HUES64 (cell line): ENCODE measurements around the gene GOLGA5.
"Not testable (repeated sequence)": the region's sequence is repeated elsewhere in the genome, so short reads cannot be mapped to it uniquely, and the experiment has no call there.

Experiments used
- H3K27ac ChIP-seq: 2 replicates; pipeline ENCODE4 v1.7.0; 2013; ENCODE audit warnings: low read depth, low read length, inconsistent platforms
- H3K27me3 ChIP-seq: 2 replicates; pipeline ENCODE4 v1.6.1; 2013; ENCODE audit warnings: mild to moderate bottlenecking, low read length; ENCODE audit not compliant: insufficient read depth
- H3K36me3 ChIP-seq: 2 replicates; pipeline ENCODE4 v1.6.1; 2013; ENCODE audit warnings: mild to moderate bottlenecking, low read length; ENCODE audit not compliant: insufficient read depth
- H3K4me1 ChIP-seq: 2 replicates; pipeline ENCODE4 v1.6.1; 2013; ENCODE audit warnings: mild to moderate bottlenecking, low read length, moderate library complexity; ENCODE audit not compliant: insufficient read depth
- H3K4me3 ChIP-seq: 2 replicates; pipeline ENCODE4 v1.5.1; 2013; ENCODE audit warnings: mild to moderate bottlenecking, low read length, moderate library complexity
- H3K9ac ChIP-seq: 2 replicates; pipeline ENCODE4 v1.6.1; 2013; ENCODE audit warnings: mild to moderate bottlenecking, low read depth, low read length
- H3K9me3 ChIP-seq: 2 replicates; pipeline ENCODE4 v1.6.1; 2013; ENCODE audit warnings: low read depth, low read length; ENCODE audit not compliant: insufficient read depth
- WGBS: fragments of 150-250, 120-280 bp; methylation state at CpG from one replicate; pipeline ENCODE4 v1.1.7; 2013; ENCODE audit warnings: missing lambda C conversion rate; 5-methylcytosine and 5-hydroxymethylcytosine counted together

GOLGA5 gene

DNA sequence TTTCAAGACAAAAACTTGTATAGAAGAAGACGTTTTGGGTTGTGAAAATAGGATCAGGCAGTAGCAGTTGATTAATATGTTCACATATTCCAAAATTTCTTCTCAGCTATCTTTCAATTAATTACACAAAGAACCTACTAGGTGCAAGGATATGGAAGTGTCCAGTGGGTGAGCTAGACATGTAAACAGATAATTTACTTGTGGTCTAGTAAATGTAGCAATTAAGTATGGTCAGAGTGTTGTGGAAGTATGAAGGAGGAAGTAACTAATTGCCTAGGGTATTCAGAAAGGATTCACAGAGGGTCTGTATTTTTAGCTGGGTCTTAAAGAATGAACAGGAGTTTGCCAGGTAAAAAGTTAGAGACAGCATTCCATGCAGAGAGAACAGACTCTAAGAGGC lies 5.9 kb downstream of the GOLGA5 start:
- H3K36me3 ChIP-seq: peaks cover 39% of the 10 kb centered on the region
- WGBS: no CpG with 5 or more reads among the region's 1 CpG
- no peaks in the 10 kb centered on the region for H3K9me3 ChIP-seq
- H3K27me3 ChIP-seq: no peaks in the 10 kb centered on the region
- no peak overlapping the region for H3K4me3 ChIP-seq
- no peak overlapping the region for H3K9ac ChIP-seq
- H3K27ac ChIP-seq: no peak overlapping the region
- no peaks in the 10 kb centered on the region for H3K4me1 ChIP-seq

DNA sequence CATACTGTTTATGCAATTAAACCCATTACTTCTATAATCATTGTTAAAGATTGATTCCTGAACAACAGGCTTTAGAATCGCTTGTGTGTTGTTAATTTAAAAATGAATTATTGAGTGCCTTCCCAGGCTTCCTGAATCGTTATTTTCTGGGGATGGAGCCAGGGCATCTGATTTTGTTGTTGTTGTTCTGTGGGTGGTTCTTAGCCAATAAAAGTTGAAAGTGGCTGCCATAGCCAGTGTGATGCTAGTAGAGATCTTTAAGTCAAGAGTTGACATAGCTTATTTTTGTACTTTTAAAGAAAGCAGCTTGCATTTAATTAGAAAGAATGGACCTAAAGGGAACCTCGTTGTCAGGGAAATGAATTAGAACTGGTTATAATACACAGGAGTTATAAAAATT lies 6.4 kb downstream of the GOLGA5 start:
- Histone ChIP-seq H3K4me3 (no peak overlapping the region), H3K4me1 (no peaks in the 10 kb centered on the region)
- 89% methylated on average over 3 of the region's 3 CpGs for WGBS

DNA sequence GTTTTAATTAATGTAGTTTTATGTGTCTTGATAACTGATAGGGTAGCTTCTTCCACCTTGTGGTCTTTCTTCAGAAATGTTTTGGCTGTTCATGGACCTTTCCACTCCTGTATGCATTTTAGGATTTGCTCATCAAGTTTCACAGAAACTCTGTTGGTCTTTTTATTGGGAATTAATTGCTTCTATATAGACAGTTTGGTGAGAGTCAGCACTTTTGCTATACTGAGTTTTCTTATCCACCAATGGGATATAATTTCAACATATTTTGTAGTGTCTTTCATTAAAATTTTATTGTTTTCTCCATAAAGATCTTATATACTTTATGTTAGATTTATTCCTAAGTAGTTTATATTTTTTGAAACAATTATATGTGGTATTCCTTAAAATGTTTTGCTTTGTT lies 7.8 kb downstream of the GOLGA5 start:
- H3K36me3 ChIP-seq: peaks cover 43% of the 10 kb centered on the region
- H3K9ac ChIP-seq: no peak overlapping the region
- H3K4me3 ChIP-seq: no peak overlapping the region

More for the DNA sequence above, 6.4 kb downstream of the GOLGA5 start:
- Histone ChIP-seq H3K27ac (no peak overlapping the region), H3K9ac (no peak overlapping the region), H3K36me3 (peaks cover 39% of the 10 kb centered on the region), H3K9me3 (no peaks in the 10 kb centered on the region), H3K27me3 (no peaks in the 10 kb centered on the region)

DNA sequence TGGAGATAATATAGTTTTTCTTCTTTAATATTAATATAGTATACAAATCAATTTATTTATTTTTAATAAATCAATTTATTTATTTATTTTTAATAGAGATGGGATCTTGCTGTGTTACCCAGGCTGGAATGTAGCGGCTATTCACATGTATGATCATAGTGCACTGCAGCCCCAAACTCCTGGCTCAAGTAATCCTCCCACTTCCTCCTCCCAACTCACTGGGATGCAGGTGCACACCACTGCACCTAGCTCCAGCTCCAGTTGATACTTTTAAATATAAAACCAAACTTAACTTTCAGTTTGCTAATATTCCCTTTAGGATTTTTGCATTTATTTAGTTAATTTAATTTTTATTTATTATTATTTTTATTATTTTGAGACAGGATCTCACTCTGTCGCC lies 8.6 kb downstream of the GOLGA5 start:
- no peak overlapping the region for H3K27ac ChIP-seq
- 96% methylated on average over 2 of the region's 2 CpGs for WGBS
- H3K27me3 ChIP-seq: no peaks in the 10 kb centered on the region
- no peaks in the 10 kb centered on the region for H3K4me1 ChIP-seq
- H3K9ac ChIP-seq: no peak overlapping the region
- peaks cover 42% of the 10 kb centered on the region for H3K36me3 ChIP-seq
- no peaks in the 10 kb centered on the region for H3K9me3 ChIP-seq
- H3K4me3 ChIP-seq: no peak overlapping the region

More for the DNA sequence above, 7.8 kb downstream of the GOLGA5 start:
- no peaks in the 10 kb centered on the region for H3K4me1 ChIP-seq
- H3K27me3 ChIP-seq: no peaks in the 10 kb centered on the region
- H3K9me3 ChIP-seq: no peaks in the 10 kb centered on the region
- H3K27ac ChIP-seq: no peak overlapping the region

GRCh38 chr14:92813201-92813600 lies 19.1 kb downstream of the GOLGA5 start:
- 95% methylated on average over 3 of the region's 3 CpGs for WGBS
- no peak overlapping the region for H3K9ac ChIP-seq
- H3K27ac ChIP-seq: no peak overlapping the region
- H3K9me3 ChIP-seq: no peaks in the 10 kb centered on the region
- no peaks in the 10 kb centered on the region for H3K4me1 ChIP-seq
- no peaks in the 10 kb centered on the region for H3K27me3 ChIP-seq
- no peak overlapping the region for H3K4me3 ChIP-seq
- H3K36me3 ChIP-seq: peaks cover 95% of the 10 kb centered on the region

DNA sequence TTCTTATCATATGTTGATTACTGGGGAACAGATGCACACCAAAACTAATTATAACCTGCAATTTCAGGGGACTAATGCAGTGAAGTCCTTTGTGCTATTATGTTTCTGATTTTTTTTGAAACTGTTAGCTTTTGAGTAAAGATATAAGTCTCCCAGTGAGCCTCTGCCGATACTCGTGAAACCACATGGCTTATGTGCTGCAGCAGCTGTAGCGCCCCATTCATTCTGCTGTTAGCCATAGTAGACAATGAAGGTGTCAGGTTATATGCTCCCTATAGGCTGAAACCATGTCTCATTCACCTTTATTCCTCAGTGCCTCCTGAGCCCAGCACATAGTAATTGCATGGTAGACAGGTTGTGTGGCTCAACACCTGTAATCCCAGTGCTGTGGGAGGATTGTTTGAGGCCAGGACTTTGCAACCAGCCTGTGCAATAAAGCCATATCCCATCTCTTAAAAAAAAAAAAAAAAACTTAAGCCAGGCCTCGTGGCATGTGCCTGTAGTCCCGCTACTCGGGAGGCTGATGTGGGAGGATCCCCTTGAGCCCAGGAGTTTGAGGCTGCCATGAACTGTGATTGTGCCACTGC lies 25.0 kb downstream of the GOLGA5 start:
- Histone ChIP-seq H3K4me3 (no peak overlapping the region), H3K9ac (no peak overlapping the region), H3K4me1 (no peaks in the 10 kb centered on the region), H3K27ac (no peak overlapping the region), H3K36me3 (peaks cover 87% of the 10 kb centered on the region), H3K9me3 (no peaks in the 10 kb centered on the region), H3K27me3 (no peaks in the 10 kb centered on the region)
- 93% methylated on average over 6 of the region's 6 CpGs for WGBS

DNA sequence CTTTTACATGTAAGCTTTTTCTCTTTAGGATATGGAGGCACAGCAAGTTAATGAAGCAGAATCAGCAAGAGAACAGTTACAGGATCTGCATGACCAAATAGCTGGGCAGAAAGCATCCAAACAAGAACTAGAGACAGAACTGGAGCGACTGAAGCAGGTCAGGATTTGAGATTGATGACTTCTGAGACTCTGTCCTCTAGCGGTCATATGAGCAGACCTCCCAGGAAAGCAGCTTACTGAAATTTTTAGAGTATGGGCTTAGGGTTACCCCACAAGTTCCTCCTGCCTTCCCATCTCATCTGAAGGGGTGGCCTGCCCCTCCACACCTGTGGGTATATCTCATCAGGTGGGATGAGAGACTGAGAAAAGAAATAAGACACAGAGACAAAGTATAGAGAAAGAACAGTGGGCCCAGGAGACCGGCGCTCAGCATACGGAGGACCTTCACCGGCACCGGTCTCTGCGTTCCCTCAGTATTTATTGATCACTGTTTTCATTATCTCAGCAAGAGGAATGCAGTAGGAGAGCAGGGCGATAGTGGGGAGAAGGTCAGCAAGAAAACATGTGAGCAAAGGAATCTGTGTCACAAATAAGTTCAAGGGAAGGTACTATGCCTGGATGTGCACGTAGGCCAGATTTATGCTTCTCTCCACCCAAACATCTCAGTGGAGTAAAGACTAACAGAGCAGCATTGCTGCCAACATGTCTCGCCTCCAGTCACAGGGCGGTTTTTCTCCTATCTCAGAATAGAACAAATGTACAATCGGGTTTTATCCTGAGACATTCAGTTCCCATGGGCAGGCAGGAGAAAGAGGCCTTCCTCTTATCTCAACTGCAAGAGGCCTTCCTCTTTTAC lies 25.8 kb downstream of the GOLGA5 start:
- H3K27me3 ChIP-seq, H3K4me3 ChIP-seq, H3K27ac ChIP-seq, H3K9me3 ChIP-seq, H3K4me1 ChIP-seq, H3K9ac ChIP-seq: not testable (repeated sequence)
- peaks cover 87% of the 10 kb centered on the region for H3K36me3 ChIP-seq
- 95% methylated on average over 8 of the region's 13 CpGs for WGBS

DNA sequence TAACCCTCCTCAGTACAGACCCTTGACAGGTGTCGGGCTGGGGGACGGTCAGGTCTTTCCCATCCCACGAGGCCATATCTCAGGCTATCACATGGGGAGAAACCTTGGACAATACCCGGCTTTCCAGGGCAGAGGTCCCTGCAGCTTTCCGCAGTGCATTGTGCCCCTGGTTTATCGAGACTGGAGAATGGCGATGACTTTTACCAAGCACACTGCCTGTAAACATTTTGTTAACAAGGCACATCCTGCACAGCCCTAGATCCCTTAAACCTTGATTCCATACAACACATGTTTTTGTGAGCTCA lies 26.4 kb downstream of the GOLGA5 start:
- not testable (repeated sequence) for H3K4me3 ChIP-seq, H3K27ac ChIP-seq, H3K27me3 ChIP-seq, H3K9ac ChIP-seq, H3K9me3 ChIP-seq, H3K4me1 ChIP-seq
- peaks cover 87% of the 10 kb centered on the region for H3K36me3 ChIP-seq
- 91% methylated on average over 5 of the region's 7 CpGs for WGBS

GRCh38 chr14:92830902-92831301 lies 36.8 kb downstream of the GOLGA5 start:
- no peaks in the 10 kb centered on the region for H3K9me3 ChIP-seq
- H3K36me3 ChIP-seq: peaks cover 75% of the 10 kb centered on the region
- no peak overlapping the region for H3K27ac ChIP-seq
- no peak overlapping the region for H3K9ac ChIP-seq
- H3K27me3 ChIP-seq: no peaks in the 10 kb centered on the region
- no peak overlapping the region for H3K4me3 ChIP-seq
- H3K4me1 ChIP-seq: no peaks in the 10 kb centered on the region
- 94% methylated on average over 2 of the region's 2 CpGs for WGBS

DNA sequence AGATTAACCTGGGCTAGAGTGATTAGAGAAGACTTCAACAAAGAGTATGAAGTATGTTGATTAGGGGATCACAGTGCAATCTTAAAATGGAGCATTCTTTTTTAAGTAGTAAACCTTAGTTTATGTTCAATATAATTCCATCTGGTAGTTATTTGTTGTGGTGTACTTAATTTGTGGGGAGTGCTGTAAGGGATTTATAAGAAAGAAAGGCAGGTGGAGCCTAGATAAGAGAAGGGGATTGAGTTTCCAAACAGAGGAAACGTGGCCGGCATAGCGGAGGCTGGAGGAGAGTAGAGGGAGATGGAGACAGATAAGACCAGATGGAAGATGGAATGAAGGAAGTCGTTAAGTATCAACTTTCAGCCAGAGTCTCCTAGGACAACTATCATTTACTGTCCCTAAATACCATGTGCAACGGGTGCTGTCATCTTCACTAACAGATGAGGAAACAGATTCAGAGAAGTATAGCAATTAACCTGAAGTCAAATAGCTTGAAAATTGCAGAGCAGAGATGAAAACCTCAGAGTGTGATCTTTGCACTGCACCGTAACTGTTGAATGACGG lies 38.1 kb downstream of the GOLGA5 start:
- Histone ChIP-seq H3K36me3 (peaks cover 74% of the 10 kb centered on the region), H3K9me3 (no peaks in the 10 kb centered on the region), H3K4me3 (no peak overlapping the region), H3K4me1 (no peaks in the 10 kb centered on the region), H3K27ac (no peak overlapping the region), H3K27me3 (no peaks in the 10 kb centered on the region), H3K9ac (no peak overlapping the region)
- WGBS: 54% methylated on average over 6 of the region's 7 CpGs

DNA sequence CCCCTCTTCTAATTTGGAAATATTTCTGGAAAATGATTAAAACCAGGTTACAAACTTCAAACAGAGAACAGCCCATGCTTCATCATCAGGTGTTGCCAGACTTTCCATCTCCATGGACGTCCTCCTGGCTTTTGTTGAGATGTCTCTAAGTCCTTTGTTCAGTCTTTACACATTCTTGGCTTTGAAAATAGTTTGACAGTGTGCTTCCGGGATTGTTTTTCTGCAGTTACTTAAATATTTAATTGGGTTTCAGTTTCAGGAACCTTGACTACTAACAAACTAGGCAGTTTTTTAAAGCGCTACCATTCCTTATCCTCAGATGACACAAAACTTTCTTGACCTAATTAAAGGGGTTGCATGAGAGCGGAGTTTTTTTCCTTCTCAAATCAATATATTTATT lies 47.8 kb downstream of the GOLGA5 start:
- Histone ChIP-seq H3K27ac (no peak overlapping the region), H3K9ac (no peak overlapping the region), H3K36me3 (peaks cover 40% of the 10 kb centered on the region), H3K4me3 (no peak overlapping the region), H3K27me3 (no peaks in the 10 kb centered on the region), H3K9me3 (no peaks in the 10 kb centered on the region), H3K4me1 (no peaks in the 10 kb centered on the region)
- WGBS: 98% methylated on average over 3 of the region's 4 CpGs
